Spleen (tissue), 11 donors: Measurements from ENCODE around the gene LPAR5. TPM values are rescaled to one million over a fixed set of nuclear protein-coding genes. Genes with fewer than 3 reads are reported as not detected.

ENCODE experiments used
- DNase-seq: peaks from one replicate; pipeline ENCODE4 v3.0.0-alpha.2; 2020
- H3K27ac ChIP-seq, 8 donors: fragments of 200-600 bp; sonication (generic) in 7 of 8; 1 replicate in 4 of 8; 2 replicates in 4 of 8; pipeline versions ENCODE4 v1.5.0 to v1.8.0; 2016 to 2021; ENCODE audit warnings: inconsistent platforms in 4 of 8, mild to moderate bottlenecking in 4 of 8, moderate library complexity in 1 of 8
- H3K27me3 ChIP-seq, 7 donors: fragments of 200-600 bp; sonication (generic) in 6 of 7; replicated peaks in 1 of 7; 1 replicate in 4 of 7; 2 replicates in 3 of 7; pipeline versions ENCODE4 v1.5.0 to v1.8.0; 2016 to 2021; ENCODE audit warnings: inconsistent platforms in 3 of 7, mild to moderate bottlenecking in 1 of 7
- H3K36me3 ChIP-seq, 6 donors: fragments of 200-600 bp; sonication (generic) in 5 of 6; 1 replicate in 4 of 6; 2 replicates in 2 of 6; pipeline versions ENCODE4 v1.5.0 to v1.8.0; 2016 to 2021; ENCODE audit warnings: inconsistent platforms in 2 of 6
- H3K4me1 ChIP-seq, 6 donors: fragments of 200-600 bp; sonication (generic) in 5 of 6; 1 replicate in 3 of 6; 2 replicates in 3 of 6; pipeline versions ENCODE4 v1.5.0 to v1.8.0; 2016 to 2021; ENCODE audit warnings: inconsistent platforms in 3 of 6
- H3K4me3 ChIP-seq, 8 donors: fragments of 200-600 bp; sonication (generic) in 7 of 8; 1 replicate in 4 of 8; 2 replicates in 4 of 8; pipeline versions ENCODE4 v1.5.0 to v1.8.0; 2016 to 2021; ENCODE audit warnings: inconsistent platforms in 4 of 8, mild to moderate bottlenecking in 4 of 8, moderate library complexity in 2 of 8
- H3K9me3 ChIP-seq, 8 donors: fragments of 200-600 bp; sonication (generic) in 7 of 8; 1 replicate in 4 of 8; 2 replicates in 4 of 8; pipeline versions ENCODE4 v1.5.0 to v1.8.0; 2016 to 2021; ENCODE audit warnings: inconsistent platforms in 4 of 8
- POLR2A ChIP-seq, 3 donors: fragments of 450-650 bp; IDR thresholded peaks; one replicate each; pipeline ENCODE4 v1.5.1; 2017; ENCODE audit warnings: antibody characterized with exemption in 3 of 3, mild to moderate bottlenecking in 1 of 3
- POLR2AphosphoS5 ChIP-seq, 3 donors: sonication (generic); formaldehyde crosslinking; IDR thresholded peaks; one replicate each; pipeline ENCODE4 v1.5.1; 2017; ENCODE audit warnings: antibody characterized with exemption in 3 of 3
- WGBS, 5 donors: extraction: QIAGEN DNeasy Blood & Tissue Kit in 3 of 5; methylation state at CpG; one replicate each; pipeline versions ENCODE4 v1.1.5 to v1.1.7; 2013 to 2018; 5-methylcytosine and 5-hydroxymethylcytosine counted together
- intact Hi-C: fragments of 100-400 bp; cut with DNase I; formaldehyde crosslinking; loops from one replicate; pipeline ENCODE4 v1.15.0; 2023; ENCODE audit warnings: low total_unique reads
- polyA plus RNA-seq, 3 donors: library from polyadenylated mRNA; stranded (reverse); fragments of 200-250 nt; gene quantifications; one replicate each; pipeline ENCODE4 v1.2.1, GENCODE V29; 2013
- total RNA-seq, 7 donors: library from RNA; depleted of rRNA in 3 of 7; stranded (reverse); fragments of >200 nt in 3 of 7; fragmentation: NEBNext Ultra II Directional in 4 of 7; extraction: Animal tissue kit (Norgen Biotek cat#: 25700) in 4 of 7; gene quantifications; one replicate each; pipeline versions ENCODE4 v1.1.0 to v1.2.1, GENCODE V29; 2016 to 2021
- TF ChIP-seq, protein P1 (sequence below), 11 experiments: fragments of 200-600 bp in 7 of 11; fragments of 450-650 bp in 4 of 11; sonication (generic) in 4 of 11; IDR thresholded peaks in 8 of 11; conservative IDR thresholded peaks in 3 of 11; 1 replicate in 7 of 11; 2 replicates in 4 of 11; pipeline versions ENCODE4 v1.4.0 to v1.8.0; 2016 to 2021; ENCODE audit warnings: antibody characterized with exemption in 11 of 11, inconsistent platforms in 4 of 11, mild to moderate bottlenecking in 1 of 11
- donor health status: healthy with polysubstance abuse.
- donor health status: DM: no; HTN: no; CAD: no; lungs with moderate emphysema.
- donor health status: DM: no; HTN: no; CAD: no.
- donor health status: Bipolar disorder and iron deficiency.
- donor health status: healthy.
- donor health status: DM: no; HTN: no; CAD: no.
- donor health status: DM: yes; HTN: yes; CAD: no.

LPAR5 gene
- total and polyA plus RNA-seq, 10 donors: 10.9 to 26.6 (median 16.0) TPM

DNA sequence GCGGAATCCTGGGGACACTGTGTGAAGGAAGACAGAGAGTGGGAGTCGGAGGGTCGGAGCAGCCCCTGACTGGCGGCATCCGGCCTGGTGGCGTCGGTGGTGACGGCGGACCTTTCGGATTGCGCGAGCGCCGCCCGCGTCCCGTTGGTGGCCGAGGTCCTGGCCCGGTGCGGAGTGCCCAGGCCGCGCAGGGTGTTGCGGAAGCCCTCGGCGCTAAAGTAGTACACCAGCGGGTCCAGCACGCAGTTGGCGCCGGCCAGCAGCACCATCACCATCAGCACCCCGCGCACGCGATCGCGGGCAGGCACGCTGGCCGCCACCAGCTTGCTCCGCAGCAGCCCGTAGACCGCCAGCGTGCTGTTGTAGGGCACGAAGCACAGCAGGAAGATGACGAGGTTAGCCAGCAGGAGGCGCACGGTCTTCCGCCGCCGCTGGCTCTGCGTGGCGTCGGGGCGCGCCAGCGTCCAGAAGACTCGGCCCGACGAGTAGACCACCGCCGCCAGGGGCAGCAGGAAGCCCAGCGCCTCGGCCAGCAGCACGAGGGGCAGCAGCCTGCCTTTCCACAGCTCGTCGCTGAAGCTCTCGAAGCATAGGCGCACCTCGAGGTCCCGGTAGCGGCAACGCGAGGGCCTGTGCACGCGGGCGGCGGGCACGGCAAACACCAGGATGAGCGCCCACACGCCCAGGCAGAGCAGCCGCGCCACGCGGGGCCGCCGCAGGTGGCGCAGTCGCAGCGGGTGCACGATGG is 15.4 kb downstream of the LPAR5 start:
- Histone ChIP-seq H3K4me3 (peak overlapping the region in 5 of 8 donors; percentile 9 to 54 (median 21)), H3K36me3 (peaks cover 0 to 55% (median 17%) of the 10 kb centered on the region in 6 donors), H3K4me1 (peaks cover 5 to 61% (median 25%) of the 10 kb centered on the region in 6 donors), H3K9me3 (no peaks in the 10 kb centered on the region), H3K27me3 (no peaks in the 10 kb centered on the region), H3K27ac (peak overlapping the region in 4 of 8 donors; percentile 13 to 43 (median 22))
- 45 to 69% (median 47%) methylated on average over 70 to 88 of the region's 88 CpGs for WGBS, 5 donors
- TF ChIP-seq POLR2AphosphoS5 (IDR thresholded peaks at IDR 0.05): peak in 2 of 3 donors; percentile 60 to 77
- TF ChIP-seq, protein P1, sequence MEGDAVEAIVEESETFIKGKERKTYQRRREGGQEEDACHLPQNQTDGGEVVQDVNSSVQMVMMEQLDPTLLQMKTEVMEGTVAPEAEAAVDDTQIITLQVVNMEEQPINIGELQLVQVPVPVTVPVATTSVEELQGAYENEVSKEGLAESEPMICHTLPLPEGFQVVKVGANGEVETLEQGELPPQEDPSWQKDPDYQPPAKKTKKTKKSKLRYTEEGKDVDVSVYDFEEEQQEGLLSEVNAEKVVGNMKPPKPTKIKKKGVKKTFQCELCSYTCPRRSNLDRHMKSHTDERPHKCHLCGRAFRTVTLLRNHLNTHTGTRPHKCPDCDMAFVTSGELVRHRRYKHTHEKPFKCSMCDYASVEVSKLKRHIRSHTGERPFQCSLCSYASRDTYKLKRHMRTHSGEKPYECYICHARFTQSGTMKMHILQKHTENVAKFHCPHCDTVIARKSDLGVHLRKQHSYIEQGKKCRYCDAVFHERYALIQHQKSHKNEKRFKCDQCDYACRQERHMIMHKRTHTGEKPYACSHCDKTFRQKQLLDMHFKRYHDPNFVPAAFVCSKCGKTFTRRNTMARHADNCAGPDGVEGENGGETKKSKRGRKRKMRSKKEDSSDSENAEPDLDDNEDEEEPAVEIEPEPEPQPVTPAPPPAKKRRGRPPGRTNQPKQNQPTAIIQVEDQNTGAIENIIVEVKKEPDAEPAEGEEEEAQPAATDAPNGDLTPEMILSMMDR (IDR thresholded peaks at IDR 0.05 in 8 of 11, conservative IDR thresholded peaks at IDR 0.05 in 3 of 11): peak; percentile 20 to 81 (median 66)
- no peak for TF ChIP-seq POLR2A (IDR thresholded peaks at IDR 0.05)
- intact Hi-C loops: no loop called here
- DNase-seq: peak; percentile 89

DNA sequence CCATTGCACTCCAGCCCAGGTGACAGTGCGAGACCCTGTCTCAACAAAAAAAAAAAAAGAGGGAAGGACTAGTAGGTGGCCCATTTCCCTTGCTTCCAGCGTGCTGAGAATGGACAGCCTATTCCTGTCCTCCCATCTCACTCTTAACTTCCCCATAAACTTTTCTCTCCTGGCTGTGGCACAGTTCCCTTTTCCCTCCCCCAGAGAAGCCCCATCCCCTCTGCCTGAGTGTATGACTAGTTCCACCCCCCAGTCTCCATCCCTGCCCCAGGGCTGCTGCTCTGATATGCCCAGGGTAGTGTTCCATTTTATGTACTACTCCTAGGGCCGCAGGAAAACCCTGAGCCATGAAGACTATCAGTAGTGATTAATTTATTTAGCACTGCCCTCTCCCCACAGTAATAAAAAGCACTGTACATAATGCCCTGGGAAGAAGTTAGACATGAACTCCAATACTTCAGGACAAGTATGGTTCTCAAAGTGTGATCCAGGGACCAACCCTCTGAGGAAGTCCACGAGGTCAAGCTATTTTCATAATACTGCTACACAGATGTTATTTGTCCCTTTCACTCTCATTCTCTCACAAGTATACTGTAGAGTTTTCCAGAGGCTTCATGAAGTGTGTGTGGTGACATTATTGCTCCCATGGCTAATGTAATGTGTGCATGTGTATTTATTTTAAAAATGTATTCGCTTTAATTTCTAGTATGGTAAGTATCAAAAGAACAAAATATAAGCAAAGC is 17.1 kb downstream of the LPAR5 start:
- TF ChIP-seq, protein P1 (IDR thresholded peaks at IDR 0.05 in 8 of 11, conservative IDR thresholded peaks at IDR 0.05 in 3 of 11): no peak
- TF ChIP-seq POLR2A (IDR thresholded peaks at IDR 0.05) (no peak), POLR2AphosphoS5 (IDR thresholded peaks at IDR 0.05) (no peak)
- no peak overlapping the region for H3K4me3 ChIP-seq
- no peaks in the 10 kb centered on the region for H3K9me3 ChIP-seq
- H3K36me3 ChIP-seq: peaks cover 0 to 39% (median 16%) of the 10 kb centered on the region in 6 donors
- H3K4me1 ChIP-seq: peaks cover 2 to 66% (median 25%) of the 10 kb centered on the region in 6 donors
- WGBS, 5 donors: 61 to 74% (median 68%) methylated on average over 5 of the region's 5 CpGs
- no peak for DNase-seq
- H3K27ac ChIP-seq: peak overlapping the region in 3 of 8 donors; percentile 0 to 46 (median 35)
- intact Hi-C loops: loop anchor here (5.0 kb wide), 1 partner anchor 69 kb away; the partner anchor contains the start of gene ZNF384
- H3K27me3 ChIP-seq: no peaks in the 10 kb centered on the region

DNA sequence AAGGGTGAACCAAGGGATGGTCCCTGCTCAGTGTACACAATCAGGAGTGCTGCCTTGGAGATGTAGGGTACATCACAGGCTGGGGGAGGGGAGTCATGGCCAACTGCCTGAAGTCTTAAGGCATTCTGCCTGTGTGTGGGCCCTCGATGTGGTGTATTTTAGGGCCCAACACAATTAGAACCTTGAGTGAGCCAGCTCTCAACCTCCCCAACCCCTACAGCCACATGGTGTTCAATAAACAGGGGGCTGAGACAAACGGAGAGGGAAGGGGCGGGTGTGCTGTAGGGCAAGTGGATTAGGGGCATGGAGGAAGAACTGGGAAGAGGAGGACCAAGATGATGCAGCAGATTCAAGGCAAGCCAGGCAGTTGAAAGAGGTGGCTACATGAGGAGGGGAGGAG is 20.0 kb downstream of the LPAR5 start:
- WGBS, 5 donors: 37 to 49% (median 44%) methylated on average over 3 of the region's 3 CpGs
- peaks cover 18 to 81% (median 45%) of the 10 kb centered on the region in 6 donors for H3K4me1 ChIP-seq
- intact Hi-C loops: loop anchor here (5.0 kb wide), 1 partner anchor 71 kb away; the partner anchor contains the start of gene ZNF384
- no peaks in the 10 kb centered on the region for H3K9me3 ChIP-seq
- TF ChIP-seq POLR2AphosphoS5 (IDR thresholded peaks at IDR 0.05): peak in 1 of 3 donors; percentile 26
- no peak for TF ChIP-seq POLR2A (IDR thresholded peaks at IDR 0.05)
- TF ChIP-seq, protein P1 (IDR thresholded peaks at IDR 0.05 in 8 of 11, conservative IDR thresholded peaks at IDR 0.05 in 3 of 11): no peak
- H3K4me3 ChIP-seq: no peak overlapping the region
- H3K27me3 ChIP-seq: no peaks in the 10 kb centered on the region
- peak overlapping the region in 2 of 8 donors; percentile 38 to 60 for H3K27ac ChIP-seq
- no peak for DNase-seq
- peaks cover 0 to 25% (median 14%) of the 10 kb centered on the region in 6 donors for H3K36me3 ChIP-seq
